ENCODE data around the gene RNF150.

The RNF150 gene

DNA sequence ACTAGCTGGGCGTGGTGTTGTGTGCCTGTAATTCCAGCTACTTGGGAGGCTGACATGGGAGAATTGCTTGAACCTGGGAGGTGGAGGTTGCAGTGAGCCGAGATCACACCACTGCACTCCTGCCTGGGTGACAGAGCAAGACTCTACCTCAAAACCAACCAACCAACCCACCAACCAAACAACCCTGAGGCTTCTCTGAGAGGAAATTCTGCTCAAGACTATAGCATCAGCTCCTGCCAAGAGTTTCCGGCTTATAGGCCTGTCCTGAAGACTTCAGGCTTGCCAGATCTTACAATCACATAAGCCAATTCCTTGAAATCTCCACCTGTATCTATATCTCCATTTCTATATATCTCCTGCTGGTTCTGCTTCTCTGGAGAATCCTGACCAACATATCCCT lies 203.3 kb downstream of the RNF150 start:
- in situ Hi-C loops (cut with MboI; ENCODE audit: low sequenced_read_pairs): no loop called here

DNA sequence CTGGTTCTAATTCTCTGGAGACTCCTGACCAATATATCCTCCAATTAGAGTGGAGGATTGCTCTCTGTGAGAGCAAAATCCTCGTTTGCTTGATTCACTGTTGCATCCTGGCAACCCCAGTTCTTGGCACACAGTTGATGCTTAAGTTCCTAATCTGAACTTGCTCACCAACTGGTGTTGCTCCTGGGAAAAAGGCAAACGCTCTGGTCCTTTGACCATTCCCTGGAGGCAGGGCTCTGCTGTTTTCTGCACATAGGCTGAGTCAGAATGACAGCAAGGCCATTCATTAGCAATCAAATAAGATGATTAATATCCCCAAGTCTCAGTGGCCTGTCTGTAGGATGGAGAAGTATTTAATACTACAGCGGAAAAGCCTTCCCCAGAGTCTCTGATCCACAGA lies 204.4 kb downstream of the RNF150 start:
- in situ Hi-C loops (cut with MboI; ENCODE audit: low sequenced_read_pairs): no loop called here

DNA sequence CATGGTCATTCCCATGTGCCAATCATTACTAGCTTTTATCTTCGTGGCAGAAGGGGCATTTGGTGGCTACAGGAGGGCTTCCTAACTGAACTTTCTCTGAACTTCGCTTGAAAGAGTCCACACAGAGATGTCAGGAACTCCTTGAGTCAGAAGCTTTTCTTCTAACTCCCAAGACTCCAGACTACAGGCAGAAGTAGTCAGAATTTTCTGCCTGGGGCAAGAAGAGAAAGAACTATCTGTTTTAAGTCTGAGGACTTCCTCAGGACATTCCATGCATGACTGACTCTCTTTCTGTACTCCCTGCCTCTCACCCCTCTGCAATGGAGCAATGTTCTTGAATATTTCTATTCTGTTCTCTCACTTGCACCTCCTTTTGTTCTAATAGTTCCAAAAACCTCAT lies 206.6 kb downstream of the RNF150 start:
- in situ Hi-C loops (cut with MboI; ENCODE audit: low sequenced_read_pairs): no loop called here

DNA sequence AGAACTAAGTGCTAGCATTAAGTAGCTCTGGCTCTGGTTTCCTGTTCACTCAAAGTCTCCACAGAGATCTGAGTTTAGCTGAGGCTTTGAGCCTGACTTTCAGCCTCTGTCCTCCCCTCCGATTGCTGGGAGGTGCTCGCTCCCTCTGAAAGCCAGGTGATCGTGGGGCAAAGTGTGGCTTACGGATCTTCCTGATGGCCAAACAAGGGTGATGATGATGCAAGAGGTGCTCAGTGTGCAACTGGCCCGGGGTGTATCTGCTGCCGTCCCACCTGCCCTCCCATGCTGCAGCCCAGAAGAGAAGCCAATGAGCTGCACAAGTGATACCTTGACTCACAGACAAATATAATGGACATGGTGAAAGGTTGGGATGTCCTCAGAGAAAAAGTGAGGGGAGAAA lies 207.9 kb downstream of the RNF150 start:
- in situ Hi-C loops (cut with MboI; ENCODE audit: low sequenced_read_pairs): no loop called here

DNA sequence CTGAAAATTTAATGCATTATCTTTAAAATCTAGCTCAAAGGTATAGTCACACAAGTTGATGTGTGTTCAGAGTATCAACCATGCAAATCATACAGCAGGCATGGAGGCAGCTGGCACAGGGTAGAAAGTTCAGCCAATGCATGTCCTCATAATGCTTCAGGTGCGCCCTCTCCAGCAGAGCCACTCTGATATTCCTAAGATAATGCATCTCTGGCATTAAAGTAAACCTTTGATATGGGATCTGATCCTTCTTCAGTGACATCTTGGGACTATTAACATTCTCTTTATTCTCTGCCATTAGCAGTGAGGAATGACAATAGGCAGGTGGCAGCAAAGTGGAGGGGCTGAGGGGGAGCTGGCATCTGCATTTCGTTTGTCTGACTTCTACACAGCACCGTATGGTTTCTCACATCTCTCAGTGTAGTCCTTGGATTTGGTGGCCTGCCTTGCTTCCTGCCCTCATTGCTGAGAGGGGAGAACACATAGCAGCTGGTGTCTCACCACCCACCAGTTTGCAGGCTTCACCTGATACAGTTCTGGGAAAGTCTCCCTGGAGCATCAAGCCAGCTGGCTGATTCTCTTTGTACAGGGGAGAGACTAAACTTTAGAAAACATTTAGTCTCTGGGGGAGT lies 208.4 kb downstream of the RNF150 start:
- in situ Hi-C loops (cut with MboI; ENCODE audit: low sequenced_read_pairs): no loop called here

DNA sequence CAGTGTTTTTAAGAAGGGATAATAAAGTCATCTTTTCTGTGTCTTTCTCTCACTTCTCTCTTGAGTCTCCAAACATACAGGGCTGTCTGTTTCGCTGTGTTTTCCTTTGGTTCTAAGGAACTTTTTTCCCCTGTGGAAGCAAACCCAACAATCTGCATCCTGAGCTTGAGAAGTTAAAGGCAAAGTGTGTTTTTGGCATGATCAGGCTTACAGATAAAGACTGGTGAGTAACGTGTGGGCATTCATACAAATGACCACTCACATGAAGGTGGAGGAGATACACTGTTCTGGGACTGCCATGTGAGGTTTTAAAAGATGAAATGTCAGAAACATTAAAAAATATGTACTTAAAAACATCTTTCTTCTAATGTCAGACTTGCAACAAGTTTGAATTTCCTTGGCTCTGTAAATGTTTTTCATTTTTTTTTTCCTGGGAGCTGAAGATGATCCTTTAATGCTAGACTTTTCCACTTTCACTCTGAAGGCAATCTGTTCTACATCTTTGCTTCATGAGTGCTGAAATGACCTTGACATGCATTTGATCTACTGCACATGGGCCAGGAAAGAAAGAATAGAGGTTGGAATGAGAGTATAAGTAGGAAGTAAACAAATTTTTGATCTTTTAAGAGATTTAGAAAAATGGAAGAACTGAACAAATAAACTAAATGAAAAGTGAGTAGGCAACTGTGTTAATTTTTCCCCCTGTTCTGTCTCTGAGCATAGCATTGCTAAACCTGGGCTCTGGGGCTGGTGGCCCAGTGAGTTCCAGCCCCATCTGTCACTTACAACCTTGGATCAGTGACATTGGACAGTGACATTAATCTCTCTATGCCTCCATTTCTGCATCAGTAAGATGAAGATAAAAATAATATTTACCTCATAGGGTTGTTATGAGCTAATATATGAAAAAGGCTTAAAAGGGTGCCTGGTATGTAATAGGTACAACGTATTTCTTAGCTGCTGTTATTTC lies 226.0 kb downstream of the RNF150 start:
- in situ Hi-C loops (cut with MboI; ENCODE audit: low sequenced_read_pairs): no loop called here

DNA sequence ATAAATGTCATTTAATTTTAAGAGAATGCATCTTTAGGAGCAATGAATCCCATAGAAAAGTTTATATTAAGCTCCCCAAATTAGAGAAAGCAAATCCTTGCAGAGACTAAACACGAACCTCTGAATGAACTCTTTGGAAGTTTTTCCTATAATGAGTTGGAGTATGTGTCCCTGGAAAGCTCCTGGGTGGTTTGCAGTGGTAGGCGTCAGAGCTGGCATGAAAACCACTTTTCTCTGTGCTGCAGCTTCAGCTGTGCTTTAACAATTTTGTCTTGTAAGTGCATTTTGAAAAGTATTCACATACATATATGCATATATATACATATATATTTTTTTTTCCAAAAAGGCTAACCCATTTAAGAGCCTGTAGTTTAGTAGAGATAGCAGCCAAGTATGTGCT lies 228.4 kb downstream of the RNF150 start:
- in situ Hi-C loops (cut with MboI; ENCODE audit: low sequenced_read_pairs): no loop called here

DNA sequence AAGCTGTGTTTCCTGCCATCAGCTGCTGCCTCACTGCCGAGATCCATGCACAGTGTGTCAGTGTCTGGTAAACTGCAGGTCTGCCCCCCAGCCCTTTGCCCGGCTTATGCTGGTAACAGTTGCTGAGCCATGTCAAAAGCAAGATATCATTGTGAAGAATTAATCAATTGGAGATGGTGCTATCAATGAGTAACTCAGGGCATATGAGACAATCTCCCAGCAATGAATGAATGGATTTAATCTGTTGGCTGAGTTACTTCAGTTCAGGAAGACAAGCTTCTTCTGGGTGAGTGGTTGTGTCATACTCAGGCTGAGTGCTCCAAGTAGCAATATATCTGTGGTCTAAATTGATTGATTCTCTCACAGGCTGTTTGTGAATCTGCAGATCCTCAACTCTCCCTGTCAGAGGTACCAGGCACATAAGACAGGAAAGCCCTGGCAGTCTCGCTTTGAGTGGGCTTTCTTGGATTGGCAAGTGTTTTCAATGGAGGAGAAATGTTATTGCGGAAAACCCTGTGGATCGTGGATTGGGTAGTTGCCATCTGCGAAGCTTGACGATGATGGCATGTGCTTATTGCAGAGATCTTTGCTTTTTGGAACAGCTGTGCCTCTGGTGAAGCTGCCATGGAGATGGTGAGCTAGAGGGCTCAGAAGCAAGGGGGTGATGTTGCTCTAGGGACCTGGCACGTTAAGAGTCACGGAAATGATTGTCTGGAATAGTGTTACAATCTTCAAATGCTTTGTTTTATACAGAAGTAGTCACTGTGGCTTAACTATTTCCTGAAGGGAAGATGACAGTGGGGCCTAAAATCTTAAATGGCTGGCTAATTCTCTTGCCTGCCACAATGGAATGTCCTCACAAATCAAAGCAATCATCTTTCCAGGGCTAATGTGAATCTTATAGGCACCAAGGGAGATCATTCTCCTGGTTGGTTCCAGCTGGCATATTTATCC lies 229.5 kb downstream of the RNF150 start:
- in situ Hi-C loops (cut with MboI; ENCODE audit: low sequenced_read_pairs): no loop called here

DNA sequence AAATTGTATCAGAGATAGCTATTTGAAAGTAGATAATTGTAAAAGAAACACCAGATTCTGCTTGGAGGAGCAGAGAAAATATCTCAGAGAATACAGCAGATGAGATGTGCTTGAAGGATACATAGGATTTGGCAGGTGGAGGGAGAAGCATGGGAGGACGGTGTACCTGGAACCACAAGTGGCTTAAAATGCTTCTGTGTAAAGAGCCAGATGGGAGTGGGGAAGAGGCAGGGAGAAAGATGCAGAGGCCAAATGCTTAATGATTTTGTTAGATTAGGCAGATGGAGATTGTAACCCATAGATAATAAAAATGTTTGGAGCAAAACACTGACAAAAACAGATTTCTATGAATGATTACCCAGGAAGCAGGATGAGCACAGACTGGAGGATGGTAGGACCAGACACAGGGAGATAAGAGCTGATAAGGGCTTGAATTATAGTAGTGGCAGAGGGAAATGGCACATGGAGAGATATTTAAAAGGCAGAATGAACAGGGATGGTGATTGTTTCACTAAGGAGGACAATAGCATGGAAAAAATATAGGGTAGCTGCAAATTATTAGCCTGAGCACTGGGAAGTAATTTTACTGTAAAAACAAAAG lies 231.4 kb downstream of the RNF150 start:
- in situ Hi-C loops (cut with MboI; ENCODE audit: low sequenced_read_pairs): no loop called here

DNA sequence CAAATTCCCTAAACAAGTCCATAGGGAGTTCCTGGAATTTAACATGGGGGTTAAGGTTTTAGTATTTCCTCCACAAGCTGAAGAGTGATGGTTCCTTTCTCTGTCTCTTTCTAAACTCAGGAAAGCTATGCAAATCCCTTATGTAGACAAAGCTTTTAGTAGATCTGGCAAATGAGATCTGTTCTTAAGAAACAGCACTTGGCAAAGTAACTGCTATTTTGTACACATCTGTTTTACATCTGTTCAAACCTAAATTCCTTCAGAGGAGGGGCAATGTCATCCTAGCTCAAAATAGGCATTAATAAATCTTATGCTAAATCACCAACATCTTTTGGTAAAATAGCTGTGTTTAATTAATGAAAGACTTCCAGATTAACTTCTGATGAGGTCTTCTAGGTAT lies 239.3 kb downstream of the RNF150 start:
- in situ Hi-C loops (cut with MboI; ENCODE audit: low sequenced_read_pairs): no loop called here

DNA sequence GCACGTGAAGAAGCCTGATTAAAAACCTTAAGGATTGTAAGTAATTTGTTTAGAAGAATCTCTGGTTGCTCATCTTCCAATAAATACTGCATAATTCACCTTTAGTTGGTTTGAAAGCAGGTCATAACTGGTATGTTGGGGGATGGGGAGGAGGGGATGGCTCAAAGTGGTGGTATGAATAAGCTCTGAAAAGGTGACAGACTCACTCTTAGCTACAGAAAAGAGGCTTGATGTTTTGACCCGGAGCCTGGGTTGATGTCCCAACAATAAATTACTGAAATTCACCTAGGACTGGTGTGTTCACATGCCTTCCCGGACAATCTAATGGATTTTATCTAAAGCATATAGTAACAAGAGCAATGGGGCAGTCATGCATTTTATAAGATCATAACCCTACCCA lies 245.2 kb downstream of the RNF150 start:
- in situ Hi-C loops (cut with MboI; ENCODE audit: low sequenced_read_pairs): no loop called here

DNA sequence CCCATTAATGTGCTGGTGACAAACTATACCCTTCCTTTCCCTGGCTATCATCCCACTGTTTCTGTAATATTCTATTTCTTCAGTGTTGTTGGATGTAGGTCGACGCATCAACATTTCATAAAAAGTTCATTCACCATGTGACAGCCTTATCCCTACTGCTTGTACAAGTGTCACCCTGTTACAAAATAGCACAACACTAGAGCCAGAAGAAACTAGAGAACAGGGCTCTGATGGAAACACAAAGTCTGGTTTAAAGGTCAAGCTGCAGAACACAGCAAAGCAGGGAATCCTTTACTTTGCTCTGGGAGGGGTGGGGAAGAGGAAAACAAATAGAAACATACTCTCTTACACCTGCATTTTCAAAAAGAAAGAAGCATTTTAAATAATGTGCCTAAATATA lies 245.8 kb downstream of the RNF150 start:
- in situ Hi-C loops (cut with MboI; ENCODE audit: low sequenced_read_pairs): no loop called here

DNA sequence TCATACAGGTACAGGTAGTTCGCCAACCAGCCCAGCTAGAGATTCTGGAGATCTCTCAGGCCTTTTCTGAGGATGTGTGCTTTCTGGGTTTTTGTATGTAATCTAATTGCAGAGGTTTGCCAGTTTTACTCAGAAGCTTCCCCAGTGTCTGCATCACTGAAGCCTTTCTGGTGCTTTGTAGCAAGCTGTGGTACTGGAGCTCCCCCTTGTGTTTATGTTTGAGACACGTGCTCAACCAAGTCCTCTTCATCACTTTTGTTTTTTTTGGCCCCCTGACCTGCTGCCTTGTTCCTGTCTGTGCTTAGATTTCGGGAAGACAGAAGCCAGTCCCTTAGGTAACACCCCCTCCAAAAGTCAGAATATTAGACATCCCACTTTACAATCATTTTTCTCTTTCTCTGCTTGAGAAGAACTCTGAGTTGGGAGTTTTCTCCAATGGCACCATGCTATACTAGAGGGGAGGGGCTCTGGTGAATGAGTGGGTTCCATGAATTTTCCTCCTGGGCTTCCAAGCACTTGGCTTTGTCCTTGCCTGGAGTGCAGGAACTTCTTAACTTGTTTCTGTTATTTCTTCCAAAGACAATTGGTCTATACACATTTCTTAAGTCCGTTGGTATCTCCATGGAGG lies 248.7 kb downstream of the RNF150 start:
- in situ Hi-C loops (cut with MboI; ENCODE audit: low sequenced_read_pairs): no loop called here

DNA sequence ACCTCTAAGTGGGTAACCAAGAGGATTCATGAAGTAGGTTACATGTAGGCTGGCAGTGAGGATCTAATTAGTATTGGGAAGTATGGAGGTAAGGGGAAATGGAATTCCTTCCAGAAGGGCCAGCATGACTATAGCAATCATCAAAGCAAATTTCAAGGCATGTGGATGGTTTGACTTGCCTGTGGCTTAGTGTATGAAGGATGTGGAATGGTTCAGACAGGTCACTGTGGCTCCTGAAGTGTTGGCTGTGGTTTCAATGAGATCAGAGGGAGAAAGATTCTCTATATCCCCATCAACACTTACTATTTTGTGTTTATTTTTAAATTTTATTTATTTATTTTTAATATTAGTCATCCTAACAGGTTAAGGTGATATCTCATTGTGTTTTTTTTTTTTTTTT lies 255.5 kb downstream of the RNF150 start:
- in situ Hi-C loops (cut with MboI; ENCODE audit: low sequenced_read_pairs): no loop called here

DNA sequence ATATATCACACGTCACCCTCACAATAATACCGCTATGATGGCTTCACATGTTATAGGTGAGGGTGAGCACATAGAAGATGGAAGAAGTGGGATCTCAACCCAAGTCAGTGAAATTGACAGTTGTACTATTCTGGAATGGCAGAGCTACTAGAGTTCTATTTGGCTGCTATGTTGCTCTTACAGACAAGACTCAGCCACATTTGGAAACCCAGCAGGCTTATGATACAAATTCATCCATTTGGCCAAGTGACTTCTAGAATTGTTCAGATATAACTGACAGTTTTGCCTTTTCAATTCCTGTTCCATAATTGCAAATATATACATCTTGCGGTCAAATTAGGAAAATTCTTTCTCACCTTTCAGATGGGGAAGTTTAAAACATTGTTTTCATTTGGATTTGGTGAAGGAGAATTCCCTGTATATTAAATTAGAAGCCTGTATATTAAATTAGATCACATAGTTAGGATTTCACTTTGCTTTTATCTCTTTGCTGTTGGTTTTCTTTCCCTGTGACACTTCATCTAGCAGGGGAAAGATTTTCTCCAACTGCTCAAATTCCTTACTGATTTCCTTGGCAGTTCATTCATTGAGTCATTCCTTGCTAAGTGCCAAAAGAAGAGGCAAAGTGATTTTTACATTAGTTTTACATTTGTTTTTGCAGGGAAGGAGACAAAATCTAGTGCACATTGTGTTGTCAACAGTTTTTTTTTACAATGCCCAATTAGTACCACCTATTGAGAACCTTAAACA lies 256.5 kb downstream of the RNF150 start:
- in situ Hi-C loops (cut with MboI; ENCODE audit: low sequenced_read_pairs): no loop called here

DNA sequence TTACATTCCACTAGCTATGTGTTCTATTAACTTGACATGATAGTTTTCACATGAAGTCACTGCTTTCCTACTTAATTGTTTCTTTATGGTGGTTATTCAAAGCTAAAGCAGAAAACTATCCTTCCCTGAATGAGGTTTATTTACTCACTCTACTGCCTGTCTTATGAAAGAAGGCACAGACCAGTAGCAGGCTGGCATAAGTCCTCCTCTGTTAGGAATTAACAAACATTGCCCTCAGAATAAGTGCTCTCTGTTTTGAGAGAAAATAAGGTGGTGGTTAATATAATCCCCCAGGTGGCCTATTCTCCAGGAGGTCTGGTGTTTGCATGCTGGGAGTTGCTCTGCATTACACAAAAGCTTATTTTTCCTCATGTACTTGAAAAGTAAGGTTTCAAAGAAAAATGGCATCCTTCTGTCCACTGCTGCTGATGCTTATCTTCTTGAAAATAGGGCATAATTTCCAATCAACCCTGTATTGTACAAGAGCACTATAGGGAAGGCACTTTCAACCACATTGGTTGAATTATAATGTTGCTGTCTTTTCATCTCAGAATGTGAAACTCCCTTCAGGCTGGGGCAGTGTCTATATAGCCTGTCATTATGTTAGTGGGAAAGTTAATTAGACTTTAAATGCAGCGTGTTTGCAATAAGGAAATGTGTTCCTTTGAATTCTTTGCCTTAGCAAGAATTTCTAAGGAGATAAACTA lies 257.4 kb downstream of the RNF150 start:
- in situ Hi-C loops (cut with MboI; ENCODE audit: low sequenced_read_pairs): no loop called here

DNA sequence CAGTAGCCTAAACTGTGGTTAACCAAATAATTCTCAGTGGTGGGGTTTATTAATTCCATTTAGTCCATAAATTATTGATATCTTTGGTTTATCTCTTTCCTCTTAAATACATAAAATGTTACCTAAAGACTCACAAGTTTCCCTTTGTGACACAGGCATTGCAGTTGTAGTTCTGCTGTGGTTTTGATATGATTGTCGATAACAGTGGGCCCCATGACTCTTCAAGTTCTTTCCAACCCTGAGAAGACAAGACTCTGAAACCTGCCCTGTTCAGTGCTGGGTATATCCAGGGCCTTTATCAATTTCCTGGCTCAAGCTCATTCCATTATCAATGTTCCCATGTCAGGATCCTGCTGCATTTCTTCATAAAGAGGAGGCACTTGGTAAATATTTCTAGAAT lies 259.2 kb downstream of the RNF150 start:
- in situ Hi-C loops (cut with MboI; ENCODE audit: low sequenced_read_pairs): loop anchor here (25.0 kb wide), 1 partner anchor 512 kb away; the partner anchor contains the start of gene SCOC

DNA sequence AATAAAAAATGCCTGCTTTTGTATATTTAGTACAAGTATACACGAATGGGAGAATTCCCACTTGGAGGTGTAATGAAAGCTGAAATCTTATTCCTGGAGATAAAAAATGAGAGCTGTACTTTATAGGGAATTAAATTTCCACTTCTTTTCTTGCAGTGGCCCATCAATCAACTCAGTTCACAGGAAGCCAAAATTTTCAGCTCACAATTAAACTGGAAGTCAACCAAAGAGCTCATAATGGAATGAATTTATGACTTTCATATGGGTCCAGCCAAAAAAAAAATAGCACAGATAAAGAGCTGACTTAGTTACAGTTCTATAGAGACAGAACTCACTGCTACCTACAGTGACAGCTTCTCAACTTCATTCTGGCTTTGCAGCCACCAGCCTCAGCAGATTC lies 261.9 kb downstream of the RNF150 start:
- in situ Hi-C loops (cut with MboI; ENCODE audit: low sequenced_read_pairs): loop anchor here (25.0 kb wide), 1 partner anchor 509 kb away; the partner anchor contains the start of gene SCOC

DNA sequence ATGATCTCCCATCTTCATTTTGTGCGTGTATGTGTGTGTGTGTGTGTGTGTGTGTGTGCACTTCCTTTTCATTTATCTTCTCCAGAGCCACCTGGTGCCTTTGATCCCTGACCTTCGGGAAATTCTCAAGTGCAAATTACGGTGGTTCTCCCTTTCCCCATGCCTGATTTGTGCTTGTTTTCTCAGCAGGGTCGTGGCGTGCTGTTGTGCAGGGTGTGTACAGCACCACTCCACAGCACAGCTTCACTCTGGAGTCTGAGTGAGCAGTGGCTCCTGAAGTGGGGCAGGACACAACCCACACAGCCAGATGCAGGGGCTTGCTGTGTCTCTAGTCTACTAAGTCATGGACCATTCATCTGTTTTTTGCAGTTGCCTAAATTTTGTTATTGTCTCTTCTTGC lies 262.8 kb downstream of the RNF150 start:
- in situ Hi-C loops (cut with MboI; ENCODE audit: low sequenced_read_pairs): loop anchor here (25.0 kb wide), 1 partner anchor 508 kb away; the partner anchor contains the start of gene SCOC

Data from HL-60/S4 (cell line).